Stimulated activated CD4-positive, alpha-beta T cell treated with anti-CD3 and anti-CD28 coated beads, Interleukin-1b, Interleukin-23, amount 100 ng/mL, for 24 hours (primary cell): ENCODE measurements around the gene POU3F2.

Experiments
- DNase-seq, 4 experiments: peaks; one replicate each; pipeline ENCODE4 v3.0.0-alpha.2; 2020; ENCODE audit warnings: low read depth in 4 of 4, low spot score in 1 of 4

POU3F2 gene

GRCh38 chr6:98830146-98830545 lies 4.2 kb upstream of the POU3F2 start:
- no peak for DNase-seq

GRCh38 chr6:98831057-98831958 lies 3.1 kb upstream of the POU3F2 start:
- DNase-seq, result no peak

GRCh38 chr6:98831959-98832283 lies 2.5 kb upstream of the POU3F2 start:
- no peak for DNase-seq

GRCh38 chr6:98832284-98833056 lies 1.9 kb upstream of the POU3F2 start:
- DNase-seq, result no peak

GRCh38 chr6:98833057-98833306 lies 1.4 kb upstream of the POU3F2 start:
- DNase-seq, result no peak

GRCh38 chr6:98833307-98834059 lies 891 bp upstream of the POU3F2 start:
- DNase-seq, result no peak

GRCh38 chr6:98835149-98836024 lies 1.0 kb downstream of the POU3F2 start:
- no peak for DNase-seq

GRCh38 chr6:98836025-98836961 lies 1.9 kb downstream of the POU3F2 start:
- DNase-seq, result no peak

GRCh38 chr6:98836962-98837944 lies 2.9 kb downstream of the POU3F2 start:
- DNase-seq, result no peak

GRCh38 chr6:98838032-98838431 lies 3.7 kb downstream of the POU3F2 start:
- DNase-seq, result no peak

- no peak for DNase-seq
Observed at GRCh38 chr6:98838975-98839374, 4.6 kb downstream of the POU3F2 start.

- DNase-seq, result no peak
Observed at GRCh38 chr6:98839781-98840361, 5.5 kb downstream of the POU3F2 start.

- DNase-seq, result no peak
Observed at GRCh38 chr6:98840385-98840784, 6.0 kb downstream of the POU3F2 start.

- no peak for DNase-seq
Observed at GRCh38 chr6:98840996-98841513, 6.7 kb downstream of the POU3F2 start.

- no peak for DNase-seq
Observed at GRCh38 chr6:98841621-98842341, 7.4 kb downstream of the POU3F2 start.

- DNase-seq, result no peak
Observed at GRCh38 chr6:98842342-98843180, 8.2 kb downstream of the POU3F2 start.
